GM18873 (cell line): ENCODE data around the gene SLC12A3.
A peak's percentile ranks its signal among the peaks of the same experiment; 100 is the strongest.

Source experiments
- ATAC-seq: cut with Tn5 transposase; IDR thresholded peaks from one replicate; pipeline ENCODE4 v1.9.1; 2021; ENCODE audit warnings: mild to moderate bottlenecking, moderate library complexity, moderate number of reproducible peaks; ENCODE audit not compliant: unreplicated experiment, low FRiP score

The SLC12A3 gene

GRCh38 chr16:56886826-56887225 lies 21.8 kb downstream of the SLC12A3 start:
- ATAC-seq: no peak

- ATAC-seq: peak; percentile 68
Observed at GRCh38 chr16:56888806-56889205, 23.8 kb downstream of the SLC12A3 start.

GRCh38 chr16:56889206-56889605 lies 24.2 kb downstream of the SLC12A3 start:
- no peak for ATAC-seq

GRCh38 chr16:56891685-56892084 lies 26.7 kb downstream of the SLC12A3 start:
- no peak for ATAC-seq

- ATAC-seq: no peak
Observed at GRCh38 chr16:56892705-56893104, 27.7 kb downstream of the SLC12A3 start.

DNA sequence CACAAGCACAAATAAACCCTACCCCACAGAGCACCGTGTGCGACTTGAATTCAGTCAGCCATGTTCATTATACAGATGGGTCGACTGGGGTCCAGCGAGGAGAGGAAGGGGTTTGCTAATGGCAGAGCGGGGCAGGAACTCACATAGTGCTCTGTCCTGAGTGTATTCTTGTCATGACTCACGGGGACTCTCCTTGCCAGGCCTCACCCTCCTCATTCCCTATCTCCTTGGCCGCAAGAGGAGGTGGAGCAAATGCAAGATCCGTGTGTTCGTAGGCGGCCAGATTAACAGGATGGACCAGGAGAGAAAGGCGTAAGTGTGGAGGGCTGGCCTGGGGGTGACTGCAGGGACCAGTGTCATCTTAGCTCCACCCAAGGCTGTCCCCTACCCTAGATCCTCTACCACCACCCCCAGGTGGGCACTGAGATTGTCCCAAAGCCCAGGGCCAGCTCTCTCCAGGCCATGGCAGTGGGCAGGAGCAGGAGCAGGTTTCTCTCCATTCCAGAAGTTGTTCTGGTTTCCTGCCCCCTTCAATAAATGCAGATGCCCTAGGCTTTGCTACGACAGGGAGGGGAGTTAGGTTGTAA lies 29.4 kb downstream of the SLC12A3 start:
- ATAC-seq: no peak

GRCh38 chr16:56895813-56896212 lies 30.8 kb downstream of the SLC12A3 start:
- ATAC-seq: no peak

DNA sequence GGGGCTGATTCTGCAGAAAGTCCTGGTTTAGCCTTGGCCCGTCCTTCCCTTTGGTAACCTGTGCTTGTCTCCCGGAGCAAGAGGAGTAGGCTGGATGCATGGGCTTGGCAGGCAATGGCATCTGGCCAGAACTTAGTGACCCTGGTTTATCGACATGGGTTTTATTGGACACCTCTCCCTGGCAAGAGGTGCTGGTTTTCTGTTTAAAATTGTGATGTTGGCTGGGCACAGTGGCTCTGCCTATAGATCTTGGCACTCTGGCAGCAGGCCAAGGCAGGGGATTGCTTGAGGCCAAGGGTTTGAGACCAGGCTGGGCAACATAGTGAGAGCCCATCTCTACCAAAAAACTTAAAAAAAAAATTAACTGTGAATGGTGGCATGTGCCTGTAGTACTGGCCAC lies 31.2 kb downstream of the SLC12A3 start:
- no peak for ATAC-seq

GRCh38 chr16:56897026-56897799 lies 32.2 kb downstream of the SLC12A3 start:
- no peak for ATAC-seq

- peak; percentile 69 for ATAC-seq
Observed at GRCh38 chr16:56898847-56899246, 33.8 kb downstream of the SLC12A3 start.

DNA sequence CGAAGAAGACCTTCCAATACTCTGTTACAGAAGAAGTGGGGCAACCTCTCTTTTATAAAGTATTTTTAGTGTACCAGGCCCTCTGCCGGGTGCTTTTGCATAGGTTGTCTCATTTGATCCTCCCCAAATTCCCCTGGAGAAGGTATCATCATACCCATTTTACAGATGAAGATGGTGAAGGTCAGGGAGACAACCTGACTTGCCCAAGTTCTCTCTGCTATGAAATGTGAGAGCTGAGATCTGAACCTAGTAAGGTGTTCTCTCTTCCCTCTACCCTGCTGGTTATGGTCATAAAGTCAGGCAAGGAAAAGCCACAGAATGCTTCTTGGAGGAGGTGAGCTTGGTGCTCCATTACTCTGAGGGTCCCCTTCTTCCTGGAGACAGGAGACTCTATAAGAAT lies 38.9 kb downstream of the SLC12A3 start:
- no peak for ATAC-seq

DNA sequence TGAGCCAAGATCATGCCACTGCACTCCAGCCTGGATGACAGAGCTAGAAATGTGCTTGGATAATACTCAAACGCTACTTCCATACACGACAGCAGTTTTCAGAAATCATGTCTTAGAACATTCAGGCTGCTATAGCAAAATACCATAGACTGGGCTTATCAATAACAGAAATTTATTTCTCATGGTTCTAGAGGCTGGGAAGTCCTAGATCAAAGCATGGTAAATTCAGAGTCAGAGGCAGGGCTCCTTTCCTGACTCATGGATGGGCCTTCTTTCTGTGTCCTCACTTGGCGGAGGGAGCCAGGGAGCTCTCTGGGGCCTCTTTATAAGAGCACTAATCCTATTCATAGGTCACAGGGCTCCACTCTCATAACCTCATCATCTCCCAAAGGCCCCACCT lies 42.4 kb downstream of the SLC12A3 start:
- ATAC-seq: no peak

GRCh38 chr16:56909527-56909979 lies 44.5 kb downstream of the SLC12A3 start:
- no peak for ATAC-seq

DNA sequence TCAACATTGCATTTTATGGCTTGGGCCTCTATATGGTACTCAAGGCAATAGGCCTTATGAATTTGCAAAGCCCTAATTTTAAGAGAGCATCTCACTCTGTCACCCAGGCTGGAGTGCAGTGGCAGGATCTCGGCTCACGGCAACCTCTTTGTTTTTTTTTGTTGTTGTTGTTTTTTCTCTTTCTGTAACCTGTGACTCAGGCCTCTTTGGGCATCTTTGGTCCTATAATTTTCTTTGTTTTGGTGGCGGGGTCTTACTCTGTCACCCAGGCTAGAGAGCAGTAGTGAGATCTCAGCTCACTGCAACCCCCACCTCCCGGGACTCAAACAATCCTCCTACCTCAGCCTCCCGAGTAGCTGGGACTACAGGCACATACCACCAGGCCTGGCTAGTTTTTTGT lies 45.1 kb downstream of the SLC12A3 start:
- no peak for ATAC-seq

DNA sequence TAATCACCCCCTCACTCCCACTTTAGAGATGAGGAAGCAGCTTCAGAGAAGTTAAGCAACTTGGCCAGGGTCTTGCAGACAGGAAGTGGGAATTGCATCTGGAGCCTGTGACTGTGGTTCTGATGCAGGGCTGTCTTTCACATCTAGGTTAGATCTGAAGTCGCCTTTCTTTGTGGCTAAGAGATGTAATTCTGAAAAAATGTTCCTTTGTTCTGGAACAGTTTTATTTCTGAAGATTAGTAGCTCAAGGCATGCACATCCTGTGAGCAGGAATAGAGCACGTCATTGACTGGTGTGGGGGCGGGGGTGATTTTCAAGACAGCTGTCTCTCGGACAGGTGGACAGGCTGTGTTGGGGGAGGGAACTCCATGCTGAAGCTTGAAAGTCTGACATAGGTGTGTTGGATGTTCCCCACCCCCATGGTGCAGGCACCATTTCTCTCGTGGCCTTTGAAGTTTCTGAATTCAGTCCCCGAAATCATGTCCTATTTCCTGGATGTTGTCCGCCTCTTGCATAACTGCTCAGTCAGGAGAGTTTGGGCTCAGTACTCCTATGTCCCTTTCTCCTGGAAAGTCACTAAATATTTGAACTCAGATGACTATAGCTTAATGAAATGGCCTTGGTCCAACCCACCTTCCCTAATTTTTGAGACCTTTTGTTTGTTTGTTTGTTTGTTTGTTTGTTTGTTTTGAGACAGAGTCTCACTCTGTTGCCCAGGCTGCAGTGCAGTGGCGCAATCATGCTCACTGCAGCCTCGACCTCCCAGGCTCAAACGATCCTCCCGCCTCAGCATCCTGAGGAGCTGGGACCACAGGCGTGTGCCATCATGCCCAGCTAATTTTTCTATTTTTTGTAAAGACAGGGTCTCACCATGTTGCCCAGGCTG lies 45.9 kb downstream of the SLC12A3 start:
- no peak for ATAC-seq

- ATAC-seq: no peak
Observed at GRCh38 chr16:56911771-56912571, 47.0 kb downstream of the SLC12A3 start.

DNA sequence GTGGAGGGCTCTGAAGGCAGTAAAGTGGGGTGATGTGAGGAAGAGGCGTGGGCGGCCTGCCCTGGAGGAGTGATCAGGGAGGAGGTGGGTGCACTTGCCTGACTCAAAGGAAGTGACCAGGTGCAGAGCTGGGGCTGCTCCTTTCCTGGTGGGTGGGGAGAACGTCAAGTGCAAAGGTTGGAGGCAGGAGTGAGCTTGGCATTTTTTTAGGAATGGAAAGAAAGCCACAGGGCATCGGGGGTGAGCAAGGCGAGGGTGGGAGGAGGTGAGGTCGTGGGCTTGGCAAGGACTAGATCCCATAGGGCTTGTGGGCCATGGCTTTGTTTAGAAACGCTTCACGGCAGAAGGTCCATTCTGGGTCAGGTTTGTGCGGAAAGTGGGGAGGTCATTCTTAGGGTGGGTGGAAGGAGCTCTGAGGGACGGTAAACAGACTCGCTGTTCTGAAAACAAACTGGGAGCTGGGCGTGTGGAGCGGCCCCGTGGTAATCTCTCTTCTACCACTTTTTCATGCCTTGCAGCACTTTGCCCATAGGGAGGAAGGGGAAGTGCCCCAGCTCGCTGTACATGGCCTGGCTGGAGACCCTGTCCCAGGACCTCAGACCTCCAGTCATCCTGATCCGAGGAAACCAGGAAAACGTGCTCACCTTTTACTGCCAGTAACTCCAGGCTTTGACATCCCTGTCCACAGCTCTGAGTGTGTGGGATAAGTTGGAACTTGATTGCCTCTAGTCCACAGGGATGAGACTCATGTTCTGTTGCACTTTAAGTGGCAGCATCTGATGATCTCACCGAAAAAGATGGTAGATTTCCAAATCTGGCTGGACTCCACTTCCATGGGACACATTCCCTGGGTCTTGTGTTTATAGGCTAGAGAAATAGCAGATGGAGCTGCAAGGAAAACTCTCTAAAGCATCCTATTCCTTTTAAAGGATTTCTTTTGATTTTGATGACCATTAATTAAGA lies 48.0 kb downstream of the SLC12A3 start:
- no peak for ATAC-seq

DNA sequence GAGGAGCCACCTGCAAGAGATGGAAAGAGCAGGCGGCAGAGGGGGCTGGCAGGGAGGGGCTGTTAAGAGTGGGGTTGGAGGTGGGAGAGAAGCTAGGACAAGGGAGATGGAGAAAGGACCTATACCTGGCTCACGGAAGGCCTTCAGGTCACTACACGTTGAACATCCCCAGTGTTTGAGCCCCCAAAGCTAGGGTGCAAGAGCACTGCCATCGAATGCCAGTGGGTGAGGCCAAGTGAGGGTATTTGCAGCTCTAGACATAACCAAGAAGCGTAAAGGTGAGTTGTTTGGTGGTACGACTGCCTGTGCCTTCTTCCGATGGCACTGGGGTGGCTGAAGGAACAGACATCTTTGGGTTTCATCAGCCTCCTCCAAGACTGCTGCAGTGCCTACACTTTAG lies 49.9 kb downstream of the SLC12A3 start:
- ATAC-seq: no peak
